Stromal cell of bone marrow (primary cell): ENCODE results near the gene JAK1.
"Not testable (repeated sequence)": the region's sequence is repeated elsewhere in the genome, so short reads cannot be mapped to it uniquely, and the experiment has no call there.

Experiments used
- DNase-seq: peaks from one replicate; pipeline ENCODE4 v3.0.0-alpha.2; 2012; ENCODE audit warnings: low read depth

Gene JAK1

GRCh38 chr1:64839732-64840405, 126.5 kb downstream of the JAK1 start:
- no peak for DNase-seq

- no peak for DNase-seq
Observed at GRCh38 chr1:64839261-64839660, 127.1 kb downstream of the JAK1 start.

- no peak for DNase-seq
Observed at GRCh38 chr1:64838486-64838885, 127.9 kb downstream of the JAK1 start.

GRCh38 chr1:64836802-64837201, 129.5 kb downstream of the JAK1 start:
- DNase-seq, result no peak

GRCh38 chr1:64834734-64835133, 131.6 kb downstream of the JAK1 start:
- peak; percentile 54 for DNase-seq

- DNase-seq, result no peak
Observed at GRCh38 chr1:64830030-64830651, 136.2 kb downstream of the JAK1 start.

GRCh38 chr1:64829411-64830029, 136.8 kb downstream of the JAK1 start:
- DNase-seq, result no peak

GRCh38 chr1:64828829-64829228, 137.5 kb downstream of the JAK1 start:
- no peak for DNase-seq

GRCh38 chr1:64826991-64827390, 139.4 kb downstream of the JAK1 start:
- DNase-seq, result no peak

GRCh38 chr1:64823691-64824476, 142.5 kb downstream of the JAK1 start:
- peak; percentile 63 for DNase-seq

- no peak for DNase-seq
Observed at GRCh38 chr1:64822621-64823020, 143.7 kb downstream of the JAK1 start.

GRCh38 chr1:64820572-64820971, 145.8 kb downstream of the JAK1 start:
- DNase-seq, result not testable (repeated sequence)

GRCh38 chr1:64817364-64817763, 149.0 kb downstream of the JAK1 start:
- DNase-seq, result not testable (repeated sequence)

- DNase-seq, result no peak
Observed at GRCh38 chr1:64814427-64814826, 151.9 kb downstream of the JAK1 start.

GRCh38 chr1:64811131-64811530, 155.2 kb downstream of the JAK1 start:
- DNase-seq, result no peak

- no peak for DNase-seq
Observed at GRCh38 chr1:64810001-64810400, 156.3 kb downstream of the JAK1 start.

GRCh38 chr1:64809309-64809708, 157.0 kb downstream of the JAK1 start:
- no peak for DNase-seq

GRCh38 chr1:64801851-64802523, 164.4 kb downstream of the JAK1 start:
- DNase-seq, result no peak

GRCh38 chr1:64798872-64799271, 167.5 kb downstream of the JAK1 start:
- no peak for DNase-seq

GRCh38 chr1:64790832-64791487, 175.4 kb downstream of the JAK1 start:
- no peak for DNase-seq
